MM.1S (cell line): ENCODE results near the gene TMEM256.

Source experiments
- EZH2phosphoT487 ChIP-seq: fragments of 300-600 bp; sonication (generic); IDR thresholded peaks from 2 replicates; pipeline ENCODE4 v1.6.1; 2018; ENCODE audit warnings: antibody characterized with exemption, low read length
- TF ChIP-seq, protein P1 (sequence below): fragments of 300-600 bp; sonication (generic); IDR thresholded peaks from 2 replicates; pipeline ENCODE4 v1.5.1; 2016; ENCODE audit warnings: antibody characterized with exemption, low read length, mixed read lengths

DNA sequence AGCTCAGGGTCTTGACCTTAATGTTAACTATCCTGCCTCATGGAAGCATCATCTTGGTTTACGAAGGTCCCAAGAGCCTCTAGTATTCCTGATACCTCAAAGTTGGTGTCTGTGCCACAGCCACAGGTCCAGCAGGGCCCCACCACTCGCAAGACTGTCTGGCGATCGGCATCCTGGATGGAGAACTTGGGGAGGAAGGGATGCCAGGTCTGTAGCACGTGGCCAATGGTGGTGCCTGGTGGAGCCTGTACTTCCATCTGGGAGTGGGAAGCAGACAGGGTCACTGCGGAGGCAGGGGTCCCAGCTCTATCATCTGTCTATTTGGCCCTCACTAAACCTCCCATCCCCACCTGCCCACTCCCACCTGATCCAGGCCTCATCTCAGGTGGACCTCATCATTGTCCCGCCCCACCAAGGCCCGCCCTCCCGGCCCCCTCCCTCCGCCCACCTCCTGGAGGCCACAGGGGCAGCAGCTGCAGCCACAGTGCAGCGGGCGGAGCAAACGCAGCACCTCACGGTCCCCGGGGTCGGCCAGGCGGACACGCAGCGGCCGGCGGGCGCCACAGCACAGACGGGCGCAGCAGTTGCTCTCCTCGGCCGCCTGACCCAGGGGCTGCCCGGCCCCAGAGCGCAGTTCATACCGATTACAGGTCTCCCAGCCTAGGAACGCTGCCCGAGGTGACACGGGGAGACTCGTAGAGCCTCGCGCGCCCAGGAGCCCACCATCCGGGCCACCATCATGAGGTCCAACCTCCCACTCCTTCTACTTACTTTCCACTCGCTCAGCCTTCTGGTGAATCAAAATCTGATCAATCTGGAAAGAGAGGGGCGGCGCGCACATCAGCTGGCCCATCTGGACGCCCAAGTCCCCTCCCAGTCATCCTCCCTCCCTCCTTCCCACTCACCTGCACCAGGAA lies 10.9 kb downstream of the TMEM256 start:
- TF ChIP-seq, protein P1, sequence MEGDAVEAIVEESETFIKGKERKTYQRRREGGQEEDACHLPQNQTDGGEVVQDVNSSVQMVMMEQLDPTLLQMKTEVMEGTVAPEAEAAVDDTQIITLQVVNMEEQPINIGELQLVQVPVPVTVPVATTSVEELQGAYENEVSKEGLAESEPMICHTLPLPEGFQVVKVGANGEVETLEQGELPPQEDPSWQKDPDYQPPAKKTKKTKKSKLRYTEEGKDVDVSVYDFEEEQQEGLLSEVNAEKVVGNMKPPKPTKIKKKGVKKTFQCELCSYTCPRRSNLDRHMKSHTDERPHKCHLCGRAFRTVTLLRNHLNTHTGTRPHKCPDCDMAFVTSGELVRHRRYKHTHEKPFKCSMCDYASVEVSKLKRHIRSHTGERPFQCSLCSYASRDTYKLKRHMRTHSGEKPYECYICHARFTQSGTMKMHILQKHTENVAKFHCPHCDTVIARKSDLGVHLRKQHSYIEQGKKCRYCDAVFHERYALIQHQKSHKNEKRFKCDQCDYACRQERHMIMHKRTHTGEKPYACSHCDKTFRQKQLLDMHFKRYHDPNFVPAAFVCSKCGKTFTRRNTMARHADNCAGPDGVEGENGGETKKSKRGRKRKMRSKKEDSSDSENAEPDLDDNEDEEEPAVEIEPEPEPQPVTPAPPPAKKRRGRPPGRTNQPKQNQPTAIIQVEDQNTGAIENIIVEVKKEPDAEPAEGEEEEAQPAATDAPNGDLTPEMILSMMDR = no peak
- TF ChIP-seq EZH2phosphoT487 = no peak
